Neuronal stem cell (in vitro differentiated cells): ENCODE measurements around the gene CEACAM1.
"Not testable (repeated sequence)": the region's sequence is repeated elsewhere in the genome, so short reads cannot be mapped to it uniquely, and the experiment has no call there.

Experiments used
- DNase-seq: peaks from one replicate; pipeline ENCODE4 v3.0.0-alpha.2; 2013; ENCODE audit warnings: low spot score
- H2AFZ ChIP-seq: one replicate; pipeline ENCODE4 v1.6.1; 2013; ENCODE audit warnings: mild to moderate bottlenecking, low read length, inconsistent platforms
- H2AK5ac ChIP-seq: 2 replicates; pipeline ENCODE4 v1.6.1; 2013; ENCODE audit warnings: low read depth, mild to moderate bottlenecking, inconsistent platforms, low read length, moderate library complexity, mixed read lengths
- H2BK120ac ChIP-seq: 2 replicates; pipeline ENCODE4 v1.6.1; 2013; ENCODE audit warnings: low read depth, mild to moderate bottlenecking, inconsistent platforms, low read length, moderate library complexity, mixed read lengths
- H2BK12ac ChIP-seq: one replicate; pipeline ENCODE4 v1.6.1; 2013; ENCODE audit warnings: low read length, inconsistent platforms
- H2BK15ac ChIP-seq: 2 replicates; pipeline ENCODE4 v1.6.1; 2013; ENCODE audit warnings: mild to moderate bottlenecking, low read length, inconsistent platforms, mixed read lengths
- H2BK5ac ChIP-seq: one replicate; pipeline ENCODE4 v1.6.1; 2013; ENCODE audit warnings: inconsistent platforms, mild to moderate bottlenecking, low read length, moderate library complexity
- H3K14ac ChIP-seq: one replicate; pipeline ENCODE4 v1.6.1; 2013; ENCODE audit warnings: low read length, inconsistent platforms
- H3K18ac ChIP-seq: 2 replicates; pipeline ENCODE4 v1.6.1; 2013; ENCODE audit warnings: low read length, inconsistent platforms
- H3K23ac ChIP-seq: 2 replicates; pipeline ENCODE4 v1.6.1; 2013; ENCODE audit warnings: low read depth, mild to moderate bottlenecking, mixed read lengths, low read length, inconsistent platforms; ENCODE audit not compliant: poor library complexity
- H3K27ac ChIP-seq: replicated peaks from 3 replicates; pipeline ENCODE4 v1.5.1; 2013; ENCODE audit warnings: low read length, inconsistent platforms
- H3K27me3 ChIP-seq, 3 experiments: 2 replicates each; pipeline ENCODE4 v1.6.1; 2013; ENCODE audit warnings: low read length in 3 of 3, mild to moderate bottlenecking in 2 of 3, inconsistent platforms in 1 of 3, low read depth in 1 of 3, mixed read lengths in 1 of 3, moderate library complexity in 1 of 3; ENCODE audit not compliant: control insufficient read depth in 3 of 3, insufficient read depth in 3 of 3
- H3K36me3 ChIP-seq, 2 donors: replicated peaks in 1 of 2; 2 replicates each; pipeline ENCODE4 v1.6.1; 2013; ENCODE audit warnings: low read length in 2 of 2; ENCODE audit not compliant: control insufficient read depth in 2 of 2, insufficient read depth in 2 of 2
- H3K4ac ChIP-seq: 2 replicates; pipeline ENCODE4 v1.6.1; 2013; ENCODE audit warnings: inconsistent platforms, mild to moderate bottlenecking, low read length, moderate library complexity
- H3K4me1 ChIP-seq, 2 donors: 1 replicate in 1 of 2; 2 replicates in 1 of 2; pipeline ENCODE4 v1.6.1; 2013; ENCODE audit warnings: low read length in 2 of 2, low read depth in 1 of 2; ENCODE audit not compliant: control insufficient read depth in 2 of 2, insufficient read depth in 1 of 2
- H3K4me2 ChIP-seq: one replicate; pipeline ENCODE4 v1.6.1; 2013; ENCODE audit warnings: mild to moderate bottlenecking, low read length, inconsistent platforms; ENCODE audit not compliant: insufficient read depth, poor library complexity, severe bottlenecking
- H3K4me3 ChIP-seq, 2 donors: 2 replicates each; pipeline ENCODE4 v1.5.1; 2013; ENCODE audit warnings: low read length in 2 of 2, mild to moderate bottlenecking in 2 of 2, inconsistent platforms in 1 of 2, moderate library complexity in 1 of 2
- H3K79me1 ChIP-seq: one replicate; pipeline ENCODE4 v1.6.1; 2013; ENCODE audit warnings: low read depth, mild to moderate bottlenecking, inconsistent platforms, low read length, moderate library complexity
- H3K9ac ChIP-seq: one replicate; pipeline ENCODE4 v1.6.1; 2013; ENCODE audit warnings: mild to moderate bottlenecking, low read depth, low read length, inconsistent platforms; ENCODE audit not compliant: poor library complexity
- H3K9me3 ChIP-seq, 2 donors: replicated peaks in 1 of 2; 2 replicates each; pipeline versions ENCODE3 to v1.6.1; 2013; ENCODE audit warnings: low read length in 2 of 2, mild to moderate bottlenecking in 2 of 2, inconsistent platforms in 1 of 2, low read depth in 1 of 2, mixed read lengths in 1 of 2, moderate library complexity in 1 of 2; ENCODE audit not compliant: control insufficient read depth in 2 of 2, insufficient read depth in 1 of 2
- H4K8ac ChIP-seq: one replicate; pipeline ENCODE4 v1.6.1; 2013; ENCODE audit warnings: low read depth, mild to moderate bottlenecking, inconsistent platforms, low read length, moderate library complexity
- H4K91ac ChIP-seq: one replicate; pipeline ENCODE4 v1.6.1; 2013; ENCODE audit warnings: low read length, low read depth, mild to moderate bottlenecking, inconsistent platforms; ENCODE audit not compliant: poor library complexity
- WGBS, 2 donors: extraction: QIAGEN DNeasy Blood & Tissue Kit; methylation state at CpG; one replicate each; pipeline ENCODE4 v1.1.7; 2013; ENCODE audit warnings: missing lambda C conversion rate in 2 of 2, mixed read lengths in 1 of 2; ENCODE audit not compliant: insufficient read length in 2 of 2, insufficient replicate concordance in 1 of 2; ENCODE audit errors: extremely low coverage in 2 of 2; 5-methylcytosine and 5-hydroxymethylcytosine counted together

The CEACAM1 gene

DNA sequence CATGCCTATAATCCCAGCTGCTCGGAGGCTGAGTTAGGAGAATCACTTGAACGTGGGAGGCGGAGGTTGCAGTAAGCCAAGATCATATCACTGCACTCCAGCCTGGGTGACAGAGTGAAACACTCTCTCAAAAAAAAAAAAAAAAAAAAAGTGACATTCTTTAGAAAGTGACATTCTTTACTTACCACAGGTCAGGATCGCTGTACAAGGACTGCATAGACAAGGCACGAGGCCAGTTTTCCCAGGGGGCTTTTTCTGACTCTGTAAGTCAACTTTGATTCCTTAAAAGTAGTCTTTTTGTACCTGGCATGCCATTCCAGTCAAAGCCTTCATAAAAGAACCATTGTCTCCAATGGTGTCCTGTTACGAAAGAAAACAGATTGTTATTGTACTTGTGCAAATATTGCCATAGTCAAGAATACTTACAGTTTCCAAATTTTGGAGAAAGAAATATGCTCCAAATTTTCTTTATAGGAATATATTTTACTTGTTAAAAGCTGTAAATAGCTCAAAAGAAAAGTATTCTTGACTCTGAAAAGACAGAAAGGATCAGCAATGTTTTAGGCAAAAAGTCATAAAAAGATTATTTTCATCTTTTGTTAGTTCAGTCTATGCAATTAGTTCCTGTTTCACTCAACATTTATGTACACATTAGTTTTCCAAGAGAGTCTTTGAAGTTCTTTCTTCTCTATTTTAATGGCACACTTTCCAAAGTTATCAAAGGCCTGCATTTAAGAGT, 39.3 kb downstream of the CEACAM1 start:
- H2BK15ac ChIP-seq = no peak overlapping the region
- H3K4me3 ChIP-seq = no peak overlapping the region
- DNase-seq = no peak
- peaks cover 8 to 13% of the 10 kb centered on the region in 2 donors for H3K4me1 ChIP-seq
- H2AFZ ChIP-seq = no peak overlapping the region
- H3K9ac ChIP-seq = no peak overlapping the region
- H3K4ac ChIP-seq = no peak overlapping the region
- H3K4me2 ChIP-seq = no peak overlapping the region
- no CpG with 5 or more reads among the region's 6 CpGs for WGBS, 2 donors
- no peak overlapping the region for H2BK120ac ChIP-seq
- no peak overlapping the region for H3K23ac ChIP-seq
- no peaks in the 10 kb centered on the region for H3K27me3 ChIP-seq
- no peak overlapping the region for H3K18ac ChIP-seq
- H3K14ac ChIP-seq = no peak overlapping the region
- H2AK5ac ChIP-seq = no peak overlapping the region
- H2BK5ac ChIP-seq = no peak overlapping the region
- H4K8ac ChIP-seq = no peak overlapping the region
- no peak overlapping the region for H3K27ac ChIP-seq
- no peak overlapping the region for H4K91ac ChIP-seq
- no peaks in the 10 kb centered on the region for H3K79me1 ChIP-seq
- H3K36me3 ChIP-seq = no peaks in the 10 kb centered on the region
- no peaks in the 10 kb centered on the region for H3K9me3 ChIP-seq
- no peak overlapping the region for H2BK12ac ChIP-seq

DNA sequence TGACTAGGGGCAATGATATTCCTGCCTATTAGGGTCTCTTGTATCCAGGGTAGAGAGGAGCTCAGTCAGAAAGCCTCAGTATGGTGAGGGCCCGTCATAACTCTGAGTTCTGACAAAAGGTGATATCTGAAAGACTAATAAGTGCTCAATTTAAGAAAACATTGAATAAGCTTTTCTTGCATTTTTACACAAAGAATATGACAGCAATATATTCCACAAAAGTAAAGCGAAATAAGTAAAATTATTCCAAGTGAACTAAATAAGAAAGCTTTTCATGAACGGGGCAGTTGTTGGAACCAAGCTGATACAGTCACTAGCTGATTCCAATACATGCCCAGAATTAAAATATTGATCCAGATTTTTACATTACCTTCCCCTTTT, 40.5 kb downstream of the CEACAM1 start:
- Histone ChIP-seq H2BK12ac (no peak overlapping the region), H3K4me1 (peaks cover 8 to 13% of the 10 kb centered on the region in 2 donors), H3K4me2 (no peak overlapping the region), H3K27ac (no peak overlapping the region), H2AK5ac (no peak overlapping the region), H3K18ac (no peak overlapping the region), H2BK15ac (no peak overlapping the region), H3K36me3 (no peaks in the 10 kb centered on the region), H3K9me3 (no peaks in the 10 kb centered on the region), H3K9ac (no peak overlapping the region), H2AFZ (no peak overlapping the region), H2BK120ac (no peak overlapping the region), H3K23ac (no peak overlapping the region), H3K4ac (no peak overlapping the region), H3K79me1 (no peaks in the 10 kb centered on the region), H3K4me3 (no peak overlapping the region), H4K91ac (no peak overlapping the region), H3K14ac (no peak overlapping the region), H3K27me3 (no peaks in the 10 kb centered on the region), H2BK5ac (no peak overlapping the region), H4K8ac (no peak overlapping the region)
- WGBS, 2 donors = no CpG with 5 or more reads among the region's 3 CpGs
- DNase-seq = no peak

DNA sequence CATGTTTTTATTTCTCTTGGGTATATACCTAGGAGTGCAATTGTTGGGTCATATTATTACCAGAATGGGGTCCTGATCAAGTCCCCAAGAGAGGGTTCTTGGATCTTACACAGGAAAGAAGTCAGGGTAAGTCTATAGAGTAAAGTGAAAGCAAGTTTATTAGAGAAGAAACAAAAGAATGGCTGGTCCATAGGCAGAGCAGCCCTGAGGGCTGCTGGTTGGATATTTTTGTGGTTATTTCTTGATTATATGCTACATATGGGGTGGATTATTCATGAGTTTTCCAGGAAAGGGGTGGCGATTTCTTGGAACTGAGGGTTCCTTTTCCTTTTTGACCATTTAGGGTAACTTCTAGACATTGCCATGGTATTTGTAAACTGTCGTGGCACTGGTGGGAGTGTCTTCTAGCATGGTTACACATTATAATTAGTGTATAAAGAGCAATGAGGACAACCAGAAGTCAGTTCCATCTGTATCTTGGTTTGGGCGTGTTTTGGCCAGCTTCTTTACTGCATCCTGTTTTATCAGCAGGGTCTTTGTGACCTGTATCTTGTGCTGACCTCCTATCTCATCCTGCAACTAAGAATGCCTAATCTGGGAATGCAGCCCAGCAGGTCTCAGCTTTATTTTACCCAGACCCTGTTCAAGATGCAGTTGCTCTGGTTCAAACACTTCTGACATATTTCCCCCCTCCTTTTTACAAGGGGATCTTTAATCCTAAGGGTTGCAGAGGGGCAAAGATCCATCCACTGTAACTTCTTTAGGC, 41.1 kb downstream of the CEACAM1 start:
- Histone ChIP-seq H3K4me2 (no peak overlapping the region), H4K91ac (no peak overlapping the region), H3K14ac (no peak overlapping the region), H3K9me3 (no peaks in the 10 kb centered on the region), H3K18ac (no peak overlapping the region), H3K4me1 (peaks cover 8 to 13% of the 10 kb centered on the region in 2 donors), H3K4me3 (no peak overlapping the region), H3K9ac (no peak overlapping the region), H4K8ac (no peak overlapping the region), H2BK5ac (no peak overlapping the region), H2AK5ac (no peak overlapping the region), H2AFZ (no peak overlapping the region), H2BK15ac (no peak overlapping the region), H2BK120ac (no peak overlapping the region), H3K27me3 (no peaks in the 10 kb centered on the region), H3K23ac (no peak overlapping the region), H3K36me3 (no peaks in the 10 kb centered on the region), H2BK12ac (no peak overlapping the region), H3K27ac (no peak overlapping the region), H3K79me1 (no peaks in the 10 kb centered on the region), H3K4ac (no peak overlapping the region)
- no peak for DNase-seq
- WGBS, 2 donors = no CpG with 5 or more reads among the region's 3 CpGs

GRCh38 chr19:42485036-42485435, 43.2 kb downstream of the CEACAM1 start:
- H4K8ac ChIP-seq, H4K91ac ChIP-seq, H3K36me3 ChIP-seq, H3K18ac ChIP-seq, H2BK5ac ChIP-seq, H2BK12ac ChIP-seq, H3K4me3 ChIP-seq, DNase-seq, H2BK120ac ChIP-seq, H2AK5ac ChIP-seq, H3K14ac ChIP-seq, H3K9ac ChIP-seq, H3K79me1 ChIP-seq, H3K27me3 ChIP-seq, H2AFZ ChIP-seq, H3K23ac ChIP-seq, H3K27ac ChIP-seq, H3K9me3 ChIP-seq, H3K4ac ChIP-seq, H2BK15ac ChIP-seq, H3K4me2 ChIP-seq: not testable (repeated sequence)
- peaks cover 8 to 13% of the 10 kb centered on the region in 2 donors for H3K4me1 ChIP-seq
- WGBS, 2 donors = no CpG with 5 or more reads among the region's 4 CpGs
